Tibial nerve (tissue), 3 donors: Measurements from ENCODE around the gene LHFPL3.

Experiments used
- CTCF ChIP-seq, 5 experiments: fragments of 200-600 bp in 3 of 5; fragments of 450-650 bp in 2 of 5; sonication (generic) in 3 of 5; IDR thresholded peaks; one replicate each; pipeline ENCODE4 v1.5.1; 2016 to 2019; ENCODE audit warnings: antibody characterized with exemption in 5 of 5, mild to moderate bottlenecking in 3 of 5, moderate library complexity in 2 of 5
- POLR2A ChIP-seq, 2 donors: fragments of 450-650 bp; IDR thresholded peaks; one replicate each; pipeline ENCODE4 v1.6.1; 2017; ENCODE audit warnings: antibody characterized with exemption in 2 of 2, mild to moderate bottlenecking in 2 of 2, moderate library complexity in 2 of 2

GRCh38 chr7:104836976-104837375 is 508.6 kb downstream of the LHFPL3 start:
- no peak for TF ChIP-seq CTCF (IDR thresholded peaks at IDR 0.05)
- no peak for TF ChIP-seq POLR2A (IDR thresholded peaks at IDR 0.05)
